GM15510 (cell line): ENCODE measurements around the gene MAGOHB.

Experiments
- POLR2A ChIP-seq: IDR thresholded peaks from 3 replicates; pipeline ENCODE4 v1.6.1; 2011; ENCODE audit warnings: borderline replicate concordance; ENCODE audit not compliant: insufficient read length; ENCODE audit errors: extremely low read depth

Gene MAGOHB

GRCh38 chr12:10613349-10614055 is at the start of gene MAGOHB:
MAGOHB (minus strand) TSS chr12:10613609; CDS start chr12:10613532, 77 bp downstream.
- peak; percentile 71 for TF ChIP-seq POLR2A

GRCh38 chr12:10661338-10661737 is 47.9 kb upstream of the MAGOHB start:
- no peak for TF ChIP-seq POLR2A

DNA sequence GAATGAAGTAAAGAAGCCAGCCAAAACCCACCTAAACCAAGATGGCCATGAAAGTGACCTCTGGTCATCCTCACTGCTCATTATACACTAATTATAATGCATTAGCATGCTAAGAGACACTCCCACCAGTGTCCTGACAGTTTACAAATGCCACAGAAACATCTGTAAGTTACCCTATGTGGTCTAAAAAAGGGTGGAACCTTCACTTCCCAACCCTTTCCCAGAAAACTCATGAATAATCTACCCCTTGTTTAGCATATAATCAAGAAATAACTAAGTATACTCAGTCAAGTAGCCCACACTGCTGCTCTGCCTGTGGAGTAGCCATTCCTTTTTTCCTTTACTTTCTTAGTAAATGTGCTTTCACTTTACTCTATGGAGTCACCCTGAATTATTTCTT is 40.6 kb upstream of the MAGOHB start:
- no peak for TF ChIP-seq POLR2A

DNA sequence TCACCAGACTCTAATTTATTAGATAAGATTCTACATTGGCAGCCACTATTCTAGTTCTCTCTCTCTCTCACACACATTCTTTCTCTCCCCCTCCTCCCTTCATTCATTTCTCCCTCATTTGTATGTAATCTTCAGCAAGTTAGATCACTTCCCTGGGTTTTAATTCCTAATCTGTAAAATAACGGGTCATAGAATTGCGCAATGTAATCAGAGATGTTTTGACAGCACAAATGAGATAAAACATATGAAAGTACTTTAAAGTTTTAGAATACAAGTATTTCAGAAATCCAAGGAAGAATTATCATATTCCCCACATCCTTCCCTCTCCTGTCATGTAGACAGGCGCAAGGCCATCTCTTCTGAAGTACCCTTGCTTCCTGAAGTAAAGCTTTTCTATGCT is 38.8 kb upstream of the MAGOHB start:
- no peak for TF ChIP-seq POLR2A

- TF ChIP-seq POLR2A: no peak
Measured at GRCh38 chr12:10645910-10646309, 32.5 kb upstream of the MAGOHB start.

GRCh38 chr12:10641735-10642500 is 28.5 kb upstream of the MAGOHB start:
- TF ChIP-seq POLR2A: no peak

DNA sequence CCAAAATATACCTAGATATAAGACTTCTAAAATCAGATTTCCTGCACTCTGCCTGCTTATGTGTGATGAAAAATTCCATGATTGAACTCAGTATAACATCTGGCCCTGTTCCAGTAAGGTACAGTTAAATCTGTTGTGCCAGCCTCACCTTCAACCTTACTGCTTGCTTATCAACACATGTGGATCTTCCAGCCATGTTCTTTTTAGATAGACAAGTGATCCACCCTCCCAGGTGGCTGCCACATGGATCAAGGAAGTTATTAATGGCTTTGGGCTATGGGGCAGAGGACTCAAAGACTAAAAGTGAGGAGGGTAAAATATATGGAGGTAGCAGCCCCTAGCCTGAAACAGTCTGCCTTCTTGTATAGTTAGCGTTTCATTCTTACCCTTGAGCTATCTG is 25.3 kb upstream of the MAGOHB start:
- TF ChIP-seq POLR2A: no peak

DNA sequence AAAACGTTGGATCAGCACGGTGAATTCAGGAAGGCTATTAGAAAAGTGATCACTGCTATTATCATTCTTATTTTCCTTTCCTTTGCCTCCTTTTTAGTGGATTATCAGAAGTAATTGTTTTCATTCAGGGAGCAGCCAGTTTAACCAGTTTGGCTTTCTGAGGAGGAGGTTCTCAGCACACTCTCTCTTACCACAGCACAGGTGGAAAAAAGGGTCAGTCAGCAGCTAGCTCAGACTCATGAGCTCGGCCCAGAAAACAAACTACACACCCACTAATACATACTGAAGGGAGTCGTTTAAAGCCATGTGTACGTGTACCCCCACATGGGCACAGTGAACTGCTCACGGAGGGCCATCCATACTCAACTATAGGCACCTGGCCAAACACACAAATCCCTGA is 23.2 kb upstream of the MAGOHB start:
- TF ChIP-seq POLR2A: no peak

DNA sequence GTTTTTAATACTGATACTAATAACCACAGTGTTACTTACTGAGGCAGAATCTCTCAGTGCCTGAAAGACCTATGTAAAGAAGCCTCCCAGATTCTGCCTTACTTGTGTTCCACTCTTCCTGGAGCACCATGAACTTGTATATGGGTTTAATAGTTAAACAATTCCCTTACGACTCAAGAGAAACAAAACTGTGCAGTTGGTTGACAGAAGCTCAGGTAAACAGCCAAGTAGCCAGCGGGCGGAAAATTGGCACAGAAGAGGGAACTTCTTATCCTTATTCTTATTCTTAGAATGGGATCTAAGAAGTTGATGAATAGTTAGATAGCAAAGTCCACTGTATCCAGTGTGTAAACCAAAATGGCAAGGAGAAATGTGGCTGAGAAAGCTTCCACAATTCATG is 22.7 kb upstream of the MAGOHB start:
- no peak for TF ChIP-seq POLR2A

GRCh38 chr12:10635306-10635705 is 21.9 kb upstream of the MAGOHB start:
- no peak for TF ChIP-seq POLR2A

DNA sequence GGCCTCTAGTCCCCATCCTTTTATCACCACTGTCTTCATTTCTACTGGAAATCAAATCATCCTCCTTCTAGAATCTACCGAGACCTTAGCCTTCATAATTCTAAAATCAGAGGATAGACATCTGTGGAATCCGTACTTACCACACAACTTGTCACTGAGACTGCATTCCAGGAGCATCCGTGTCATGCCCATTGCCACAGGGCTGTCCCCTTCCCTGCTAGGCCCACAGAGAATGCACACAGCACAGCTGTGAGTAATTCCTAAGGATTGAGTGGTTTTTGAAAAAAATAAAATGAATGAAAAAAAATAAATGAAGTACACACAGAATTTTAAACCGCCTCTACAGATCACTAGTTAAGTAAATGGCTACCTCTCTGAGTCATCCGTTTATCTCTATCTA is 21.0 kb upstream of the MAGOHB start:
- TF ChIP-seq POLR2A: no peak

DNA sequence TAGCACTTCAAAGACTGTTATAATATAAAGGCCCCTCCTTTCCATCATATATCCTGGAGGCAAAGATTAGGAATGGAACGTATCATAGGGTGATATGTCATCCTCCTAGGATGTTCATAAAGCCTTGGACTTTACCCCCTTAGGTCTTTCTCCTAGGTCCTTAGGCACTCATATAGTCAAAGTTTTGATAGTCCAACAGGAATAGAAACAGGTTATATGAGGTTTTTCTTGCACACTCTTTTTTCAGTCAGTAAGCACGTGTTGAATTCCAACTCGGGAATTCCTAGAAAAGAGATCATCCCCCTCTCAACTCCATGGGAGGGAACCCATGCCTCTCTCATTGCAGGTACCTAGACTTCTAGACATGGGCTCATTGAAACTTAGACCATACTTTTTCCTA is 20.1 kb upstream of the MAGOHB start:
- no peak for TF ChIP-seq POLR2A

- no peak for TF ChIP-seq POLR2A
Measured at GRCh38 chr12:10632226-10632625, 18.8 kb upstream of the MAGOHB start.

- TF ChIP-seq POLR2A: no peak
Measured at GRCh38 chr12:10624605-10625004, 11.2 kb upstream of the MAGOHB start.

DNA sequence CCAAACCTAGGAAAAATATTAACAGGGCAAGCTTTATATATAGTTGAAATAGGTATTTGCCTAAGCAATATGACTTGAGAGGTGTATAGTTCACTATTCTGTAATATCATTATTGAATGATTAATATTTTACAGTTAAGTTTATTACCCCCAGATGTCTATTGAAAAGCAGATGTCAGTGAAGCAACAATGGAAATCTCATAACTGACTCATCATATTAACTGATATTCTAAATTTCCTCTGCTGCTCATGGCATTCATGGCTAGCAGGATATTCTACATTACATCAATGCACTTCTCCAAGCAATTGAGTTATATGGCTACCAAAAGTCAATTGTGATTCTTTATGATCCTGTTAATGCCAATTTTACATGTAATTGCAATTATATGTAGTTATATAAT is 9.7 kb upstream of the MAGOHB start:
- no peak for TF ChIP-seq POLR2A

GRCh38 chr12:10621278-10621677 is 7.9 kb upstream of the MAGOHB start:
- TF ChIP-seq POLR2A: no peak
